GM19395 (cell line): ENCODE results near the gene CTNNA3.
"Not testable (repeated sequence)": the region's sequence is repeated elsewhere in the genome, so short reads cannot be mapped to it uniquely, and the experiment has no call there.

Experiments used
- ATAC-seq: cut with Tn5 transposase; IDR thresholded peaks from one replicate; pipeline ENCODE4 v1.9.1; 2021; ENCODE audit warnings: mild to moderate bottlenecking, moderate library complexity; ENCODE audit not compliant: unreplicated experiment

The CTNNA3 gene

DNA sequence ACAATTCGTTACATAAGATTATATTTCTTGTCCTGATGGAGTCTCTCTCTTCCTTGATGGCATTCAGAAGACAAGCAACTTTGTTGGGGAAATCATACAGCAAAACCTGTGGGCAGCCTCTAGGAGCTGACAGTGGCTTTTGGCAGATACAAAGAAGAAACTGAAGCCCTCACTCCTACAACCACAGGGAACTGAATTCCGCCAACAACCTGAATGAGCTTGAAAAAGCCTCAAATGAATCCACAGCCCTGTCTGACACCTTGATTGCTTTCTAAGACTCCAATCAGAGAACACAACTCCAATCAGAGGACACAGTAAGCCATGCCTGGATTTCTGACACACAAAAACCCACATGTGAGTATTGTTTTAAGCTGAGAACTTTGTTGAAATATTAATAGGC lies 1346.9 kb downstream of the CTNNA3 start:
- no peak for ATAC-seq

DNA sequence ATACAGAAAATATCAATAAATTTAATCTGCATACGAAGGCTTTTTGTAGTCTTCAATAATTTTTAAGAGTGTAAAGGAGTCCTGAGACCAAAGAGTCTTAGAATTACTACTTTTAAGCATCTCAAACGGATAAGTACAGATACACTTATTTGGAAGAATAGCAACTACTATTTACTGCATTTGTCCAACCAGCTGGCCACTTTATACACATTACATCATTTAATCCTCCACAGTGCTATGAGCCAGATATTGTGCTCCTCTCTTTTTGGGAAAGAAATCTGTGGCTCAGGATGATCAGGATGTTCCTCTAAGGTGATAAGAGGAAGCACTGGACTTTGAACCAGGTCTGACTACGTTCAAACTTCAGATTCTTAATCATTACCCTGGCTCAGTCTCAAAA lies 1358.8 kb downstream of the CTNNA3 start:
- no peak for ATAC-seq

GRCh38 chr10:66336791-66337190 lies 1359.2 kb downstream of the CTNNA3 start:
- no peak for ATAC-seq

DNA sequence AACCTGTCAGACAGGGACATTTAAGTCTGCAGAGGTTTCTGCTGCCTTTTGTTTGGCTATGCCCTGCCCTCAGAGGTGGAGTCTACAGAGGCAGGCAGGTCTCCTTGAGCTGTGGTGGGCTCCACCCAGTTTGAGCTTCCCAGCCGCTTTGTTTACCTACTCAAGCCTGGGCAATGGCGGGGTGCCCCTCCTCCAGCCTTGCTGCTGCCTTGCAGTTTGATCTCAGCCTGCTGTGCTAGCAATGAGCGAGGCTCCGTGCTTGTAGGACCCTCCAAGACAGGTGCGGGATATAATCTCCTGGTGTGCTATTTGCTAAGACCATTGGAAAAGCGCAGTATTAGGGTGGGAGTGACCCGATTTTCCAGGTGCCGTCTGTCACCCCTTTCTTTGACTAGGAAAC lies 1360.2 kb downstream of the CTNNA3 start:
- not testable (repeated sequence) for ATAC-seq

DNA sequence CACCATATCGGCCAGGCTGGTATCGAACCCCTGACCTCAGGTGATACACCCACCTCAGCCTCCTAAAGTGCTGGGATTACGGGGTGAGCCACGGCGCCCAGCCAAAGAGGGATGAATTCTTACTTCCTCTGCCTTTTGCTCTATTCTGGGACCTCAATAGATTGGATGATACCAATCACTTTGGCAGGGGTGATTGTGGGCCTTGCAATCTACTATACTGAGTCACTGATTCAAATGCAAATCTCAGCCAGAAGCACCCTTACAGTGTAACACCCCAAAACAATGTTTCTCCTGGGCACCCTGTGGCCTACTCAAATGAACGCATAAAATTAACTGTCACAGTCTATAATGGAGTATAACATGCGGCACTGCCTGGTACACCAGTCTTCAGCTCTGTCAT lies 1366.8 kb downstream of the CTNNA3 start:
- no peak for ATAC-seq

GRCh38 chr10:66326876-66327275 lies 1369.1 kb downstream of the CTNNA3 start:
- ATAC-seq: no peak

GRCh38 chr10:66322777-66323176 lies 1373.2 kb downstream of the CTNNA3 start:
- no peak for ATAC-seq

GRCh38 chr10:66321723-66322665 lies 1374.0 kb downstream of the CTNNA3 start:
- no peak for ATAC-seq

DNA sequence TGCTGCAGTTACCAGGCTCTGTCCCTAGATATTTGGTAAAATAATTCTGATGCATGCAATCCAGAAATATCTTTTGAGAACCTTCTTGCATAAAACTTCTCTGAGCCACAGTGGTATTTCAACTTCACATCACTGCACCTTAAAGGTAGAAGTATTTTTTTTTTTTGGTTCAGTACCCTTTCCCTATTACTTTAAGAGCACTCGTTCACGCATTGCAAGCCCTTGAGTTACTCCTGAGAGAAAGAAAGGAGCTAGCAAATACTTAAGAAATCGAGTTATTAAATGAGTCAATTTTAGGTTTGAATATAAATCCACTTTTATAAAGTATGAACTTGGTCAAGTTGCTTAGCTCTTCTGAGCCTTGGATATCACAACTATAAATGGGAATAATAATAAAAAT lies 1377.2 kb downstream of the CTNNA3 start:
- no peak for ATAC-seq

DNA sequence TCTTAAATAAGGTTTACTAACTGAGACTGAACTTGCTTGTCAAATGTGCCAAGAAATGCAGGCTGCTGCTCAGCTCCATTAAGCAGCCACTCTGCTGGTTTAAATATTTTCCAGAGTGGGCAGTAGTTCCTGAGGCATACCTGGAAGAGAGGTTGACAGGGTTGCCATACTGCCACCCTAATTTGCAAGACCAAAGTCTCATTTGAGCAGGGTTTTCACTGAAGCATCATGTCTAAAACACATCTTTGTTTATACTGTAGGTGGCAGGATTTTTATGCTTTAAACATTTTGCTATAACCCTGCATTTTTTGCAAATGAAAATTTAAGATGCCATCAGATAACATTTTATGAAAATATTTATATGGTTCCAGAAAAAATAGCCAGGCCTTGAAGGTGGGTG lies 1388.2 kb downstream of the CTNNA3 start:
- no peak for ATAC-seq

GRCh38 chr10:66301078-66301477 lies 1394.9 kb downstream of the CTNNA3 start:
- no peak for ATAC-seq

DNA sequence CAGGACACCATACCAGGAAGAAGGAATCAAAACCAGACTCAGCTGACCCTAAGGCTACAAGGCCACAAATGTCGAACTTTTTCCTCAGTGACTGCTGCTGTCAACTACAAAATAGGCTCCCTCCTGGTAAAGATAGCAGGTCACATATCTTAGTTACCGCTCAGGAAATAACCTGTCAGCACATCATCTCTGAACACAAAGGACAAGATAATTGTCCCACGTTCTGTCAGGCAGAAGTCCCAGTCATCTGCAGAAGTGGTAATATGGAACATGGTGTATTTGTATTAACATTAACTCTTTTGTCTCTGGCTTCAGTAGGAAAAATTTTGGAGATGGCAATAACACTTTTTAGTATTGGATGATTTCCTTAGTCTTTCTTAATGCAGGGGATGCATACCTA lies 1400.4 kb downstream of the CTNNA3 start:
- ATAC-seq: no peak

DNA sequence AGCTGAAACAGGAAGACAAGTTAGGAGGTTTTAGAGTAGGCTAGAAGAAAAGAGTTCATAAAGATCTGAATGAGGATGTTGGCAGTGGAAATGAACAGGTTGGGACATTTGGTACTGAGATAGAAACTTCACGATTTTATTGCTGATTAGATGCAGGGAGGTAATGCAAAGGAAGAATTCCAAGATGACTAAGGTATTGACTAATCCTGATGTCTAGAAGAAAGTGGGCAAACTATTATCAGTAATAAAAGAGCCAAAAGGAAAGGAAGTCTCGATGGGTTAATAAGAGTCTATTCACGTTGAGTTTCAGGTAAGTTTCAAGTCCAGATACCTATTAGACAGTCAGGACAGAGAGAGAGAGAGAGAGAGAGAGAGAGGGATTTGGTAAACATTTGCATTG lies 1401.5 kb downstream of the CTNNA3 start:
- no peak for ATAC-seq

- ATAC-seq: no peak
Measured at GRCh38 chr10:66292922-66293321, 1403.1 kb downstream of the CTNNA3 start.

DNA sequence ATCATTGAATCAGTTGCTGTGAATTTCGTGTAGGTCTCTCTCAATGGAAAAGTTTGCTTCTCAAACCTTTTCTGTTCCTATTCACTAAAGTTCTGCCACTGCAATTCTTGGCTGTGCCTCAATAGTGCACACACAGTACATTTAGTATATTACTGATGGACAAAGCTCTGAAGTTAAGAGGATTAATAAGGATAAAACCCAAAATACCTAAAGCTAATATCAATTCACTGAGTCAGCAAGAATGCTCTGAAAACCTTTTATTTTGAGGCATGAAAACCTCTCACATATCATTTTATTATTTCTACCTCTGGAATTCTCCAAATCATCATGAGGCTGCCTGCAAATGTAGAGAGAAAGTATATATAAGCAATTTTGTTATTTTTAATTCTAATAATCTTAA lies 1403.5 kb downstream of the CTNNA3 start:
- no peak for ATAC-seq

DNA sequence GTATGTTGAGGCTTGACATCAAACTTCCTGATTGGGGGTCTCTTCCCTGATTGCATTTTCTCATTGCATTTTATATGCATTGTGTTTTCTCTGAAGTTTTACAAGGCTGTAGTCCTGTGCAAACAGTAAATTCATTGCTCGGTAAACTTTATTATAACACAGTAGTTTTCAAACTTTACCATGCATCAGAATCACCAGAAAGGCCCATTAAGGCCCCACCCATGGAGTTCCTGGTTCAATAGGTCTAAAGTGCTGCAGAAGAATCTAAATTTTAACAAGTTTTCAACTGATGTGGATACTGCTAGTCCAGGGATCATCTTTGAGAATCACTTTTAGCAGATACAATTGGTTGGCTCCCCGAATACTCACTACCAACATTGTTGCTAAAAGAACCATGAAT lies 1404.9 kb downstream of the CTNNA3 start:
- ATAC-seq: no peak

DNA sequence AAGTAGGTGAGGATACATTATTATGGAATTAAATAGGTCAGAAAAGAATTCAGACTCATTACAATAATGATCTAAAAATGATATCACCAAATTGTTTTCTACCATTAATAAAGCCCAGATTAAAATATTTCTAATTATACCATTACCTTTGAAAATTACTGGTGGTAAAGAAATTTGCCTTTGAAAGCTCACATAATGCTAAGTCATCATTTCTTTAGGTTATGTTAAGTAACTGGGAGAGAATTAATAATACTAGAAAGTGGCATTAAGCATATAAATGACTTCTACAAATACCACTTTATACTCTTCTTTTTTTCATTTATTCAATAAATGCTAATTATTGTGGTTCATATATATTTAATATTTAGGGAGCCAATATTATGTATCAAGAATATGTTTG lies 1411.4 kb downstream of the CTNNA3 start:
- no peak for ATAC-seq

DNA sequence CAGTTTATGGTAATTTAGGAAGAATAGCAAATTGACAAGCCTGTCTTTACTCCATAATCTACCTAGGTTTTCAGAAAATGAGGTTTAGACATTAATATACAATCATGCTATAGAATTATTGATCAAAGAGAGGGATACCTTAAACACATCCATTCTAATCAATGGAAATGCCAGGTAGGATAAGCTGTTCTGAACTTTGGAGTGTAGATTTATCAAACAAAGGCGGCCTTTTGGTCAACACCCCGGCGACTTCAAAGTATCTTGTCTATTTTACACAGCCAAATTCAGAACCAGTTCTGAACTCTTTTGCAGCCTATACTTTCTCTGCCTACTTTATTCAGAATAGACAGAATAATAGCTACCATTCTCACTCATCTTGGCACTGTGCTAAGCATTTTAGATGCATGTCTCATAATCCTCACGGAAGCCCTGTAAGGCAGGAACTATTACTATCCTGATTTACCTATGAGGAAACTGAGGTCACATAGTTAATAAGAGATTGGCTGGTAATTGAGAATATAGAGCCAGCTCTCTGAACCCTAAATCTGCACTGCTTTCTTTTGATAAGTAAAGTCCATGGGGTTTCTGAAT lies 1412.0 kb downstream of the CTNNA3 start:
- no peak for ATAC-seq

- no peak for ATAC-seq
Measured at GRCh38 chr10:66283064-66283463, 1412.9 kb downstream of the CTNNA3 start.

DNA sequence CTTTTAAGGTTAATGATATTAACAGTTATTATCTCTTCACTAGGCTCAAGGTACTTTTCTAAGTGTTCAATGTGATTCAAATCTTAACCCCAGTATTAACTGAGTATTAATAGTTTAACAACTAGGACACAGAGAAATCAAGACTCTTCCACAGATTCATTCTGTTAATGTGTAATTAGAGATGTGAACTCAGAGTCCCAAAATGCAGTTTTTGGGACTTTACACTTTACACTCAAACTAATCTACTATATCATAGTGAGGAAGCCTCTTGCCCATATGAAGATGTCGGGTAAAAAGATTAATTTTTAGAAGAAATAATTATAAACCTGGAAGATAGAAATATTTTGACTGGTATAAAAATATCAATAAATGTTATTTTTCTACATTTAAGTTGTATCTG lies 1414.7 kb downstream of the CTNNA3 start:
- ATAC-seq: no peak

GRCh38 chr10:66277481-66277880 lies 1418.5 kb downstream of the CTNNA3 start:
- ATAC-seq: no peak

DNA sequence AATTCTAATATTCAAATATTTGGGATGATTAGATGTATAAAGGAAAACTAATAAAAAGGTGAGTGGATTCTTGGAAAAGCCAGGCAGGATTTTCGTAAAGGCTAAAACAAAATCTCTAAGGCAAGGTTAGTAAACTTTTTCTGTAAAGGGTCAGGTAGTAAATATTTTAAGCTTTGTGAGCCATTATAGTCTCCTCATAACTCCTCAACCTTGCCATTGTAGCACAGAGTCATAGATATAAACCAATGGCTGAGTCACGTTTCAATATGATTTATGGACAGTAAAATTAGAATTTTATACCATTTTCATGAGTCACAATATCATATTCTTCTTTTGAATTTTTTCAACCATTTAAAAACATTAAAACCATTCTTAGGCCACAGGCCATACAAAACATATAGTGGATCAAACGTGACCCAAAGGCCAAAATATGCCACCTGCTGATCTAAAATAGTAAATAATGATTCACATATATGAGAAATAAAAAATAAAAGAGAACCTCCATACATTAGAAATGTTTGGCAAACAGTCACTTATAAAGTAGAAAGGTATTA lies 1422.0 kb downstream of the CTNNA3 start:
- ATAC-seq: no peak
